Measurements from ENCODE around the gene ERVMER34-1.

The ERVMER34-1 gene

DNA sequence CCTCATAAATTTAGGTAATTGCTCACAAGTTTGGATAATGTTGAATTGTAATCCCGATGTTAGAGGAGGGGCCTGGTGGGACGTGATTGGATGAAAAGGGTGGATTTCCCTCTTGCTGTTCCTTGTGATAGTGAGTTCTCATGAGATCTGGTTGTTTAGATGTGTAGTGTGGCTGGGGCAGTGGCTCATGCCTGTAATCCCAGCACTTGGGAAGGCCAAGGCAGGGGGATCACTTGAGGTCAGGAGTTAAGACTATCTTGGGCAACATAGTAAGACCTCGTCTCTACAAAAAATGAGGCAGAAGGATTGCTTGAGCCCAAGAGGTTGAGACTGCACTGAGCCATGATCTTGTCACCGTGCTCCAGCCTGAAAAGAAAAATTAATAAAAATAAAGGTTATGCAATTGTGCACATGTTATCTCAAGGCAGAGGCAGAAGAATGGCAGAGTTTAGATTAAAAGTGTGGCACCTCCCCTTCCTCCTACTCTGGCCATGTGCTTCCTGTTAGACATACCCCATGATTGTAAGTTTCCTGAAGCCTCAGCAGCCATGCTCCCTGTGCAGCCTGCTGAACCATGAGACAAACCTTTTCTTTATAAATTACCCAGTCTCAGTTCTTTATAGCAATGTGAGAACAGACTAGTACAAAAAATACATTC is 36.5 kb downstream of the ERVMER34-1 start:
- peak overlapping the region; percentile 63 for H3K4me3 ChIP-seq
- in situ Hi-C loops (cut with MboI; ENCODE audit: low sequenced_read_pairs), result no loop called here
- peaks cover 68% of the 10 kb centered on the region for H3K36me3 ChIP-seq (replicated peaks)
- peaks cover 36% of the 10 kb centered on the region for H3K4me1 ChIP-seq
- no peak for DNase-seq (ENCODE audit: low spot score in 2 of 2)
- H3K27me3 ChIP-seq (ENCODE audit: low read depth), result no peaks in the 10 kb centered on the region
- H3K9me3 ChIP-seq, result no peaks in the 10 kb centered on the region

DNA sequence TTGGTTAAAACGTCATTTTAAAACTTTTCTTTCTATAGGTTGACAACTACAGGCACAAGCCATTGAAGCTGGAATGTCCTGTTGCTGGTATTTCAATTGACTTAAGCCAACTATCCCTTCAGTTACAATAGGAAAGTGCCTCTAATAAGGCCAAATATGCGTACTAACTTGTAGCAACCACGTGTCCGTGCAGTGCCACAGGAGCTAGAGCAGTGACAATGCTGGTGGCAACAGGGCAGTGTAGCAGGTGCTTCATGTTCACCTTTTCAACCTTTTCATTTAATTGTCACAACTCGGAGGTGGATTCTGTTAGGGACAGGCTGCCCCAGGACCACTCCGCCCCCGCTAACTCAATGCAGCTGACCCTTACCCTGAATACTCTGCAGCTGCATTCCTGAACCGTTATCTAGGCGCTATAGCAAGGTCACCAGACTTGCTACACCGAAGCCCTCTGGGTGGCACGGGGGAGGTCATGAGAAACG is 37.7 kb downstream of the ERVMER34-1 start:
- DNase-seq (ENCODE audit: low spot score in 2 of 2), result peak in 1 of 2 experiments; percentile 30
- in situ Hi-C loops (cut with MboI; ENCODE audit: low sequenced_read_pairs), result no loop called here
- no peaks in the 10 kb centered on the region for H3K9me3 ChIP-seq
- H3K4me3 ChIP-seq, result peak overlapping the region; percentile 63
- peaks cover 33% of the 10 kb centered on the region for H3K4me1 ChIP-seq
- H3K36me3 ChIP-seq (replicated peaks), result peaks cover 59% of the 10 kb centered on the region
- no peaks in the 10 kb centered on the region for H3K27me3 ChIP-seq (ENCODE audit: low read depth)

DNA sequence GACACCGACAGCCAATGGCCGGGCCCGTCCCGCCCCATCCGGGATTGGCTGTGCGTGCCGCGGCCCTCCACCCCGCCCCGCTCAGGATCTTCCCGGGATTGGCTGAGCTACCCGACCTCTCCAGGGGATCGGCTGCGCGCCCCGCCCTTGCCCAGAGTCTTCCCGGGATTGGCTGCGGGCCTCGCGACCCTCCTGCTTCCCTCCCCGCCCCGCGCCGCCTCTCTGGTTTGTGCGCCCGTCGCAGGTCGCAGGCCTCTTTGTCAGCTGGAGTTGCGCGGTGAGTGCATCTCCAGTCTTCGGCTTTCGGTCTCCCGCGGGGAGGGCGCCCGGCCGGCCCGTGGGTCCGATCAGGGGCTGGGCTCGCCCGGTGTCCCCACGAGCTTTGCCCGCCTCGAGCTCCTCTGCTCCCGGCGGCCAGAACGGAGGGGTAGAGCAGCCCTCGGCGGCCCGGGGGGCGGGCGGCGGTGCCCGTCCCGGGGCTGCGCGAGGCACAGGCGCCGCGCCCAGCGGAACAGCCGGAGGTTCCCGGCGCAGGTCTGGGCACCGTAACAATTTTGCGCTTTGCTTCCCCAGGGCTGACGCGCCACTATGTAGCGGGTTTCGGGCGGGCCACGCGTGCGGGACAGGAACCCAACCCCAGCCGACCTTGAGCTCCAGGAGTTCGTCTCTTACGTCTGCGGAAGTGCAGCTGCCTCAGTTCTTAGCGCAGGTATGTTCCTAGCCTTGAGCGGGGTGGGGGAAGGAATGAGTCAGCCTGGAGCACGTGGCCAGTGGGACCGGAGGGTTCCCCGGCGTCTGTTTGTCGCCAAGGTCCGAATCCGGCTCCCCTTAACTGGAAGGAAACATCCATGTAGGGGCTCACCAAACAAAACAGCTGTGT is 38.7 kb downstream of the ERVMER34-1 start:
- no peaks in the 10 kb centered on the region for H3K27me3 ChIP-seq (ENCODE audit: low read depth)
- H3K9me3 ChIP-seq, result no peaks in the 10 kb centered on the region
- peak; percentile 97 to 99 for DNase-seq (ENCODE audit: low spot score in 2 of 2)
- peaks cover 29% of the 10 kb centered on the region for H3K4me1 ChIP-seq
- H3K36me3 ChIP-seq (replicated peaks), result peaks cover 51% of the 10 kb centered on the region
- peak overlapping the region; percentile 63 for H3K4me3 ChIP-seq
- in situ Hi-C loops (cut with MboI; ENCODE audit: low sequenced_read_pairs), result no loop called here

DNA sequence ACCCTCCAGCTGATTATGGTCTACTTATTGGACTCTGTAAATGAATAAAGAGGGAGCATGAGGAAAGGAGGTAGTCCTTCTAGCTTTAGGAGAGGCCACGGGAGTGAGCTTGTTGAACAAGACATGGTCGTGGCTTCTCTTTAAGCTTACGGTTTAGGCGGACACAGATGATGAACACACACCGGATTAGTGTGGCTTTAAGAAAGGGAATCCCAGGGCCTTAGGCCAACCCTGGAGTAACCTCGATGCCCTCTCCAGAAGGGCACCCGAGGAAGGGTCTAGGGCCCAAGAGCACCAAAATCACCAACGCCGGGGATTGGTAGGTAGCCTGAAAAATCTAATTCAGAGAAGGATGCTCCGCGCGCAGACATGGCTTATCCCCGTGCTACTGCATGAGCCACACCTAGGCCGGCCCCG is 39.4 kb downstream of the ERVMER34-1 start:
- Histone ChIP-seq H3K4me3 (peak overlapping the region; percentile 63), H3K9me3 (no peaks in the 10 kb centered on the region), H3K4me1 (peaks cover 29% of the 10 kb centered on the region), H3K36me3 (replicated peaks) (peaks cover 44% of the 10 kb centered on the region), H3K27me3 (ENCODE audit: low read depth) (no peaks in the 10 kb centered on the region)
- no peak for DNase-seq (ENCODE audit: low spot score in 2 of 2)
- in situ Hi-C loops (cut with MboI; ENCODE audit: low sequenced_read_pairs), result no loop called here

DNA sequence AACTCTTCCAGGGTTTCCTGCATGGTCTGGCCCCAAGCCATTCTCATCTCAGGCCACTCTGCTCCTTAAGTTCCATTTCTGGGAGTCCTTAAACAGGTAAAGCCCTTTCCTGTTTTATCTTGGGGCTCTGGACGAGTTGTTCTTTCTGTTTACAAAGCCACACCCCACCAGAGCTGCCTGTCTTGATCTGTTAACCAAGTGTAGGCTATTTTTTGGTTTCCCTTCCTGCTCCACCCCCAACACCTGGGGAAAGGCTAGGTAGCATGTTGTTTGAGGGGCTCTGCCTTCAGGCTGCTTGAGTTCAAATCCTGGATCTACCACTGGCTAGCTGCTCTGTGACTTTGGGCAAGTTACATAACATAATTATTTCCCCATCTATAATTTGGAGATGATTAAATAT is 40.0 kb downstream of the ERVMER34-1 start:
- Histone ChIP-seq H3K4me3 (peak overlapping the region; percentile 63; the same call in 1 of the 2 replicates), H3K27me3 (ENCODE audit: low read depth) (no peaks in the 10 kb centered on the region), H3K36me3 (replicated peaks) (peaks cover 38% of the 10 kb centered on the region), H3K4me1 (peaks cover 29% of the 10 kb centered on the region), H3K9me3 (no peaks in the 10 kb centered on the region)
- DNase-seq (ENCODE audit: low spot score in 2 of 2), result no peak
- in situ Hi-C loops (cut with MboI; ENCODE audit: low sequenced_read_pairs), result no loop called here

DNA sequence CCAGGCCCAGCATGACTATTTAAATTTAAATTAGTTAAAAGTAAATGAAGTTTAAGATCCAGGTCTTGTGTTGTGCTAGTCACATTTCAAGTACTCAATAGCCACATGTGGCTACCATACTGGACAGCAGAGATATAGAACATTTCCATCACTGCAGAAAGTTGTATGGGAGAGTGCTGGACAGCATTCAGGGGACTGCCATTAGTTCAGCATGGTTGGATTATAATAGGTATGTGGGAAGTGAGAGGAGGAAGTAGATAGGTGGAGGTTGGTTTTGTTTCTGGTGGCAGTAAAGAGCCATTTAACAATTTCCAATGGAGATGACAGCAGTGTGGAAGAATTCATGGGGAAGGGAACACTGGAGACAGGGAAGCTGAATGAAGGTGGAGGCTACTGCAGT is 42.1 kb downstream of the ERVMER34-1 start:
- no peak for DNase-seq (ENCODE audit: low spot score in 2 of 2)
- in situ Hi-C loops (cut with MboI; ENCODE audit: low sequenced_read_pairs), result no loop called here
- Histone ChIP-seq H3K9me3 (no peaks in the 10 kb centered on the region), H3K27me3 (ENCODE audit: low read depth) (no peaks in the 10 kb centered on the region), H3K36me3 (replicated peaks) (peaks cover 17% of the 10 kb centered on the region), H3K4me3 (no peak overlapping the region), H3K4me1 (peaks cover 11% of the 10 kb centered on the region)

DNA sequence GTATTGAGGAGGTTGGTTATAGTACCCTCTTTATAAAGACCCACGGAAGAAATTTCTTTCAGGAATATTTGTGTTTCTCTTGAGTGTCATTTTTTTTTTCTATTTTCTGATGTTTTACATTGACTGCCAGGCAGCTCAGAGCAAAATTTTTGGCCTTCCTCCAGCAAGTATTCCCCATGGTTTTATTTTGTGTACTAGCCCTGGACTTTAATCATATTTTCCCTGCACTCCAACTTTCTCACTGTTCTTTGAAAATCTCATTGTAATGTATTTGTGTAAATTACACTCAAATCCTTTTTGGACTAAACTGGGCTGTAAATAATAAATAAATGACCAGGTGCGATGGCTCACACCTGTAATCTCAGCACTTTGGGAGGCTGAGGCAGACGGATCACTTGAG is 46.6 kb downstream of the ERVMER34-1 start:
- DNase-seq (ENCODE audit: low spot score in 2 of 2), result no peak
- no peaks in the 10 kb centered on the region for H3K27me3 ChIP-seq (ENCODE audit: low read depth)
- no peaks in the 10 kb centered on the region for H3K4me1 ChIP-seq
- H3K4me3 ChIP-seq, result no peak overlapping the region
- no peaks in the 10 kb centered on the region for H3K9me3 ChIP-seq
- in situ Hi-C loops (cut with MboI; ENCODE audit: low sequenced_read_pairs), result no loop called here
- no peaks in the 10 kb centered on the region for H3K36me3 ChIP-seq (replicated peaks)

DNA sequence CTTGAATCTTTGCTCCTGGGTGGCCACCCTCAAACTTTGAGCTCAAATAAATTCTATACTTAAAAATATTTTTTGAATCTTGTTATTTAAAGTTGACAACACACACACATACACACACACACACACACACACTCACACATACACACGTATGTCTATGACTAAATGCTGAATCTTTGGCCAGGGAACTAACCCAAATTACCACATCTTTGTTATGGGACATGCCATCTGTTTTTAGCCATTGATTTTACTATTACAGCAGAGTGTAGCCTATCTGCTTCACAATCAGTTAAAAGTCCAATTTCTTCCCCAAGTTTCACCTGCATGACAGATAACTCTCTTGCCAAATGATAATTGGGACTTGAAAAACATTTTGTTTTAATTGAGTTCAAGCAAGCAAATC is 47.1 kb downstream of the ERVMER34-1 start:
- no peaks in the 10 kb centered on the region for H3K36me3 ChIP-seq (replicated peaks)
- H3K4me1 ChIP-seq, result no peaks in the 10 kb centered on the region
- in situ Hi-C loops (cut with MboI; ENCODE audit: low sequenced_read_pairs), result no loop called here
- DNase-seq (ENCODE audit: low spot score in 2 of 2), result no peak
- H3K27me3 ChIP-seq (ENCODE audit: low read depth), result no peaks in the 10 kb centered on the region
- H3K4me3 ChIP-seq, result no peak overlapping the region
- H3K9me3 ChIP-seq, result no peaks in the 10 kb centered on the region

DNA sequence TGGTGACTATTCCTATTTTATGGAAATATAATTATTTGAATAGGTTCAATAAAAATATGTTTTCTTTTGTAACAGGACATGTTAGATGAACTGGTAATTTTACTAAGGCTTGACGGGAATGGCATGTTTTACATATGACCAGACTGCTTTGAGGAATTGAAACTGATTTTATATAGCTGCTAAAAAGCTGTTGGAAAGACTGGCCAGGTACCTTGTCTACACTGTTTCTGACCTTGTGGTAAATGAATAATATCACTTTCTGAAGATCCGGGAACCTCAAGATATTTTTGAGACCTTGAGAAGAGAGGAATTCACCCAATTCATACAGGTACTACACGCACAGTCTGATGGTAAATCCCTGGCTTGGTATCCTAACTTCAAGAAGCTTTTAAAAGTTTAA is 50.0 kb downstream of the ERVMER34-1 start:
- Histone ChIP-seq H3K36me3 (replicated peaks) (no peaks in the 10 kb centered on the region), H3K4me1 (0 out of 2 replicates have a peak, but pooled peaks cover 2% of the 10 kb centered on the region), H3K4me3 (no peak overlapping the region), H3K9me3 (no peaks in the 10 kb centered on the region), H3K27me3 (ENCODE audit: low read depth) (peaks cover 7% of the 10 kb centered on the region; the same call in 1 of the 2 replicates)
- no peak for DNase-seq (ENCODE audit: low spot score in 2 of 2)
- in situ Hi-C loops (cut with MboI; ENCODE audit: low sequenced_read_pairs), result no loop called here

DNA sequence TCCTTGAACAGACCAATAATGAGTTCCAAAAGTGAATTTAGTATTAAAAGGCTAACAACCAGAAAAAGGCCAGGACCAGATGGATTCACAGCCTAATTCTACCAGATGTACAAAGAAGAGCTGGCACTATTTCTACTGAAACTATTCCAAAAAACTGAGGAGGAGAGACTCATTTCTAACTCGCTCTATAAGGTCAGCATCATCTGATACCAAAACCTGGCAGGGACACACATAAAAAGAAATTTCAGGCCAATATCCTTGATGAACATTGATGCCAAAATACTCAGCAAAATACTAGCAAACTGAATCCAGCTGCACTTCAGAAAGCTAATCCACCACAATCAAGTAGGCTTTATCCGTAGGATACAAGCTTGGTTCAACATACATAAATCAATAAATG is 56.3 kb downstream of the ERVMER34-1 start:
- in situ Hi-C loops (cut with MboI; ENCODE audit: low sequenced_read_pairs), result no loop called here
- DNase-seq (ENCODE audit: low spot score in 2 of 2), result no peak
- no peaks in the 10 kb centered on the region for H3K36me3 ChIP-seq (replicated peaks)
- peaks cover 7% of the 10 kb centered on the region; the same call in 1 of the 2 replicates for H3K27me3 ChIP-seq (ENCODE audit: low read depth)
- H3K4me3 ChIP-seq, result no peak overlapping the region
- peaks cover 3% of the 10 kb centered on the region; the same call in 1 of the 2 replicates for H3K4me1 ChIP-seq
- no peaks in the 10 kb centered on the region; the same call in 1 of the 2 replicates for H3K9me3 ChIP-seq

DNA sequence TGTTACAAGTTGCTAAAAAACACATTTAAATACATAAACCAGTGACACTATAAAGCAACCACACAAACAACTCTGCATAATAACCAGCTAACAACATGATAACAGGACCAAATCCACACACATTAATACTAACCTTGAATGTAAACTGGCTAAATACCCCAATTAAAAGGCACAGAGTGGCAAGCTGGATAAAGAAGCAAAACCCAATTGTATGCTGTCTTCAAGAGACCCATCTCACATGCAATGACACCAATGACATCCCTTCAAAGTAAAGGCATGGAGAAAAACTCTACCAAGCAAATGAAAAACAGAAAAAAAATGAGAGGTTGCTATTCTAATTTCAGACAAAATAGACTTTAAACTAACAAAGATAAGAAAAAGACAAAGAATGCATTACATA is 57.7 kb downstream of the ERVMER34-1 start:
- Histone ChIP-seq H3K9me3 (no peaks in the 10 kb centered on the region; the same call in 1 of the 2 replicates), H3K36me3 (replicated peaks) (no peaks in the 10 kb centered on the region), H3K4me3 (no peak overlapping the region), H3K4me1 (peaks cover 6% of the 10 kb centered on the region; the same call in 1 of the 2 replicates), H3K27me3 (ENCODE audit: low read depth) (peaks cover 7% of the 10 kb centered on the region; the same call in 1 of the 2 replicates)
- no peak for DNase-seq (ENCODE audit: low spot score in 2 of 2)
- in situ Hi-C loops (cut with MboI; ENCODE audit: low sequenced_read_pairs), result no loop called here
